ENCODE measurements around the gene NUTM1.

GRCh38 chr15:34341381-34342212 lies 1.5 kb upstream of the NUTM1 start:
- TF ChIP-seq CTCF (optimal IDR thresholded peaks at IDR 0.05 in 1 of 3, IDR thresholded peaks at IDR 0.05 in 1 of 3, conservative IDR thresholded peaks at IDR 0.05 in 1 of 3; ENCODE audit: extremely low read depth in 1 of 3, insufficient read depth in 2 of 3, low read length in 3 of 3) = no peak
- no peak for TF ChIP-seq EZH2 (IDR thresholded peaks at IDR 0.05; ENCODE audit: low read length)

Data from keratinocyte (primary cell).